ENCODE measurements around the gene SLC4A2. TPM values are rescaled to one million over a fixed set of nuclear protein-coding genes. Genes with fewer than 3 reads are reported as not detected.
A peak's percentile ranks its signal among the peaks of the same experiment; 100 is the strongest.

The SLC4A2 gene
- total and polyA plus RNA-seq, 2 experiments from 2014 or later: 144 to 269 TPM

GRCh38 chr7:151124899-151125399, 65.6 kb downstream of the SLC4A2 start:
- no peak for TF ChIP-seq CTCF (IDR thresholded peaks at IDR 0.05; ENCODE audit: low read depth, low read length)

GRCh38 chr7:151125470-151125845, 66.1 kb downstream of the SLC4A2 start:
- Histone ChIP-seq H3K36me3 (peaks cover 28% of the 10 kb centered on the region), H3K4me3 (peak overlapping the region; percentile 32), H3K27me3 (no peaks in the 10 kb centered on the region), H3K27ac (no peak overlapping the region), H3K9me3 (ENCODE audit: low read depth) (no peaks in the 10 kb centered on the region), H3K4me1 (ENCODE audit: low read depth) (no peaks in the 10 kb centered on the region)
- peak; percentile 15 for TF ChIP-seq CTCF (IDR thresholded peaks at IDR 0.05; ENCODE audit: low read depth, low read length)
- peak; percentile 38 to 80 for DNase-seq (ENCODE audit: low read depth in 1 of 2, low spot score in 1 of 2)

More at GRCh38 chr7:151124899-151125399, 65.6 kb downstream of the SLC4A2 start:
- no peak overlapping the region for H3K27ac ChIP-seq
- no peak overlapping the region for H3K4me3 ChIP-seq
- H3K36me3 ChIP-seq: peaks cover 29% of the 10 kb centered on the region
- no peaks in the 10 kb centered on the region for H3K27me3 ChIP-seq
- H3K4me1 ChIP-seq (ENCODE audit: low read depth): no peaks in the 10 kb centered on the region
- no peaks in the 10 kb centered on the region for H3K9me3 ChIP-seq (ENCODE audit: low read depth)
- no peak for DNase-seq (ENCODE audit: low read depth in 1 of 2, low spot score in 1 of 2)

- peaks cover 23% of the 10 kb centered on the region for H3K36me3 ChIP-seq
- no peak overlapping the region for H3K27ac ChIP-seq
Observed at GRCh38 chr7:151125846-151126481, 66.6 kb downstream of the SLC4A2 start.

More at GRCh38 chr7:151125846-151126481, 66.6 kb downstream of the SLC4A2 start:
- Histone ChIP-seq H3K27me3 (no peaks in the 10 kb centered on the region), H3K4me1 (ENCODE audit: low read depth) (no peaks in the 10 kb centered on the region), H3K9me3 (ENCODE audit: low read depth) (no peaks in the 10 kb centered on the region), H3K4me3 (peak overlapping the region; percentile 32)
- TF ChIP-seq CTCF (IDR thresholded peaks at IDR 0.05; ENCODE audit: low read depth, low read length): no peak
- DNase-seq (ENCODE audit: low read depth in 1 of 2, low spot score in 1 of 2): peak; percentile 26 to 65

Other genes starting within 250 kb of the SLC4A2 start
- gene AOC1, start 207.1 kb upstream of the SLC4A2 start, total RNA-seq: 0.06 TPM in 1 of 2 replicates, not detected in the other
- not detected in 2 replicates for gene AOC1, start 207.1 kb upstream of the SLC4A2 start, polyA plus RNA-seq
- gene KCNH2, start 81.3 kb upstream of the SLC4A2 start, total RNA-seq: 91.5 and 110 TPM in 2 replicates
- 48.0 and 64.2 TPM in 2 replicates for gene KCNH2, start 81.3 kb upstream of the SLC4A2 start, polyA plus RNA-seq
- gene NOS3, start 68.6 kb upstream of the SLC4A2 start, total RNA-seq: 19.7 and 20.3 TPM in 2 replicates
- gene NOS3, start 68.6 kb upstream of the SLC4A2 start, polyA plus RNA-seq: 13.1 and 16.3 TPM in 2 replicates
- gene ATG9B, start 35.1 kb upstream of the SLC4A2 start, total RNA-seq: 7.1 and 8.4 TPM in 2 replicates
- 13.0 and 22.7 TPM in 2 replicates for gene ATG9B, start 35.1 kb upstream of the SLC4A2 start, polyA plus RNA-seq
- gene ABCB8, start 31.1 kb upstream of the SLC4A2 start, total RNA-seq: 27.2 and 29.2 TPM in 2 replicates
- 18.4 and 20.4 TPM in 2 replicates for gene ABCB8, start 31.1 kb upstream of the SLC4A2 start, polyA plus RNA-seq
- gene ASIC3, start 11.1 kb upstream of the SLC4A2 start, total RNA-seq: 9.0 and 9.8 TPM in 2 replicates
- gene ASIC3, start 11.1 kb upstream of the SLC4A2 start, polyA plus RNA-seq: 5.2 and 6.8 TPM in 2 replicates
- gene CDK5, start 1.7 kb upstream of the SLC4A2 start, total RNA-seq: 17.8 and 35.6 TPM in 2 replicates
- gene CDK5, start 1.7 kb upstream of the SLC4A2 start, polyA plus RNA-seq: 24.4 and 56.8 TPM in 2 replicates
- 165 and 175 TPM in 2 replicates for gene FASTK, start 21.2 kb downstream of the SLC4A2 start, total RNA-seq
- gene FASTK, start 21.2 kb downstream of the SLC4A2 start, polyA plus RNA-seq: 145 and 227 TPM in 2 replicates
- gene TMUB1, start 23.9 kb downstream of the SLC4A2 start, total RNA-seq: 83.4 and 93.9 TPM in 2 replicates
- gene TMUB1, start 23.9 kb downstream of the SLC4A2 start, polyA plus RNA-seq: 63.0 and 74.9 TPM in 2 replicates
- 66.4 and 115 TPM in 2 replicates for gene AGAP3, start 26.9 kb downstream of the SLC4A2 start, total RNA-seq
- gene AGAP3, start 26.9 kb downstream of the SLC4A2 start, polyA plus RNA-seq: 106 and 124 TPM in 2 replicates
- 0.36 and 1.6 TPM in 2 replicates for gene GBX1, start 108.1 kb downstream of the SLC4A2 start, total RNA-seq
- gene GBX1, start 108.1 kb downstream of the SLC4A2 start, polyA plus RNA-seq: 1.1 and 1.3 TPM in 2 replicates
- 1.0 and 1.4 TPM in 2 replicates for gene ASB10, start 127.7 kb downstream of the SLC4A2 start, total RNA-seq
- gene ASB10, start 127.7 kb downstream of the SLC4A2 start, polyA plus RNA-seq: 0.57 TPM in 1 of 2 replicates, not detected in the other
- gene H2BK1, start 150.9 kb downstream of the SLC4A2 start, total RNA-seq: not detected in 2 replicates
- gene H2BK1, start 150.9 kb downstream of the SLC4A2 start, polyA plus RNA-seq: not detected in 2 replicates
- gene ABCF2, start 167.6 kb downstream of the SLC4A2 start, total RNA-seq: 34.3 and 38.1 TPM in 2 replicates
- 32.7 and 32.9 TPM in 2 replicates for gene ABCF2, start 167.6 kb downstream of the SLC4A2 start, polyA plus RNA-seq
- gene CHPF2, start 172.9 kb downstream of the SLC4A2 start, total RNA-seq: 37.0 and 45.5 TPM in 2 replicates
- 26.9 and 31.7 TPM in 2 replicates for gene CHPF2, start 172.9 kb downstream of the SLC4A2 start, polyA plus RNA-seq
- gene SMARCD3, start 189.1 kb downstream of the SLC4A2 start, total RNA-seq: 180 and 191 TPM in 2 replicates
- 237 and 238 TPM in 2 replicates for gene SMARCD3, start 189.1 kb downstream of the SLC4A2 start, polyA plus RNA-seq